HG02840 (cell line): Measurements from ENCODE around the gene FAM180A.

Experiments used
- ATAC-seq: cut with Tn5 transposase; IDR thresholded peaks from one replicate; pipeline ENCODE4 v1.9.1; 2021; ENCODE audit warnings: mild to moderate bottlenecking, moderate library complexity, moderate number of reproducible peaks; ENCODE audit not compliant: unreplicated experiment, low FRiP score

FAM180A gene

DNA sequence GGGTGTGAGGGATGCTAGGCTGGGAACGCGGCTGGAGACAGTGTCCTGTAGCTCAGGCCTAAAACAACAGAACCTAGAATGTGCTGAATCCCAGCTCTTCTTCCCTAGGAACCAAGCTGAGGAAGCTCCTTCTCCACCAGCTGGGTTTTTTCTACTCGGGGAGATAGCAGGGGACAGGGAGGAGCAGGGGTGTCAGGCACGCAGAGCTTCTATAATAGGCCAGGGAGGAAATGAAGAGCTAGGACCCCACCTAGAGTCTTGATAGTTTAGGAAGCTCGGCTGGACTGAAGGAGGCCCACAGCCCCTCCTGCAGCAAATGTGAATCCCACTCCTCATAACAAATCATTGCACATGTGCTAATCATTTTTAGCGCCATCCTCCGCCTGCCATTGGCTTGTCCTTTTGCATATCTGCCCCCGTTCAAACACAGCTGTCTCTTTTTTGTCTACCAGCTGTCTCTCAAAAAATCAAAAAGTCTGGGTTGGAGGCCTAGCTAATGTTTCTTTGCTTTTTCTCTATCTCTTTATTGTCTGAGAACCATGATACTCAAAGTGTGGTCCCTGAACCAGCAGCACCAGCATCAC, 24.1 kb upstream of the FAM180A start:
- ATAC-seq: no peak

DNA sequence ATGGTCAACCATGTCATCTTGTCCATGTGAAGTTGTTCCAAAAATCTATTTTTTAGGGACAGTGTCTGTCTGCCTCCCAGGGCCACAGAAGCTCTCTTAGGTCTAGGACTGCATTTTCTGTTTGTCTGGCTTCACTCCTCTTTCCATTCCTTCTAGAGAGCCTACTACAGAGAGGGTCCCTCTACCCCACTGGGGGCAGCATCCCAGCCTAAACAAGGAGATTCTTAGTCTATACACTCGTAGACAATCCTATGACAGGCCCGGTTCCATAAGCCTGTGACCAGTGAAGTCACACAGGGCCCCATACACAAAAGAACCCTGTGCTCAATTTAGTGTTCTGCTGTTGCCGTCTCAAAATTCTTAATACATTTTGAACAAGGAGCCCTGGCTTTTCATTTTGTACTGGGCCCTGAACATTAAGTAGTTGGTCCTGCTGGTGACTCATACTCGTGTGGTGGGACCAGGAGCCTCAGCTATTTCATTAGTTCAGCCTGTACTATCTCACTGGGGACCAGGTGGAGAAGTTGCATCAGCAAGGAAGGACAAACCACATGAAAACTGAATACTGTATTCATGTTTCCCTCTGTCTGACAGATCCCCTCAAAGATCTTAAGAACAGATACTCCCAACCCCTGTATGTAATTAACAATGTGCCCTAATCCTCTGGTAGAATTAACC, 23.5 kb upstream of the FAM180A start:
- ATAC-seq: no peak

DNA sequence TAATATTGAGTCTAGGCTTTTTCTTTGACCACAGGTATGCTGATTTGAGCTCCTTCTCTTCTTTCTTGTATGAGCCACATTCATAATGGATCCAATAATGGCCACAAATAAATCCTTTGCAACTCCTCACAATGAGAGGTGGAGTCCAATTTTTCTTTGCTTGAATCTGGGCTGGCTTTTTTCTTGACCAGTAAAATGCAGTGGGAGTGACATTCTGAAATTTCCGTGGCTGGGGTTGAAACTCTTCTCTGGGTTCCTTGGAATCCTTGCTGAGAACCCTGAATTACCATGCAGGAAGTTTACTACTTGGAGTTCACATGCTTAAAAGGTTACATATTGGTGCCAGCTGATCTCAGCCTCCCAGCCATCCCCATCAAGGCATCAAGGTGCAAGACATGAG, 22.4 kb upstream of the FAM180A start:
- ATAC-seq: no peak

DNA sequence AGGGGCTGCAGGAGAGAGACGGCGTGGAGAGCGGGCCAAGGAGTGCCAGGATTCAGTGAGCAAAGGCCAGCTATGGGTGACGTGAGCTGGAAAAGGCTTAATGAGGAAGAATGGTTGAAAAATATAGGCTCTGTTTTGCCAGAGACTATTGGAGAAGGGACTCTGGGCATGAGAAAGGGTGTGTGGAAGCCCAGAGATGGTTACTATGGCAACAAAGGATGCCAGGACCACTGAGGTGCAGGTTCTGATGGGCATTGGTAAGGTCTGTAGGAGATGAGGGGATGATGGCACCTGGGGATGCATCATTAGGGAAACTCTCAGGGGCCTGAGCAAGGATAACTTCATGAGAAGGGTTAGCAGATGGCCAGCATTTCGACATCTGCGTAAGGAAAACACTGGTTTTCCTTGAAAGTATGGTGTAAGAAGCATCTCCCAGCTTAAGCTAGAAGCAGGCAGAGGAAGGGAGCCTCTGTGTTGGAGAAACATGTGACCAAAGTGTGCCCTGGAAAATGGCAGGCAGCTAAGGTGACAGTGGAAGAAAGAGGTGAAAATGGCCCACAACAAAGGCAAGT, 21.6 kb upstream of the FAM180A start:
- ATAC-seq: no peak

DNA sequence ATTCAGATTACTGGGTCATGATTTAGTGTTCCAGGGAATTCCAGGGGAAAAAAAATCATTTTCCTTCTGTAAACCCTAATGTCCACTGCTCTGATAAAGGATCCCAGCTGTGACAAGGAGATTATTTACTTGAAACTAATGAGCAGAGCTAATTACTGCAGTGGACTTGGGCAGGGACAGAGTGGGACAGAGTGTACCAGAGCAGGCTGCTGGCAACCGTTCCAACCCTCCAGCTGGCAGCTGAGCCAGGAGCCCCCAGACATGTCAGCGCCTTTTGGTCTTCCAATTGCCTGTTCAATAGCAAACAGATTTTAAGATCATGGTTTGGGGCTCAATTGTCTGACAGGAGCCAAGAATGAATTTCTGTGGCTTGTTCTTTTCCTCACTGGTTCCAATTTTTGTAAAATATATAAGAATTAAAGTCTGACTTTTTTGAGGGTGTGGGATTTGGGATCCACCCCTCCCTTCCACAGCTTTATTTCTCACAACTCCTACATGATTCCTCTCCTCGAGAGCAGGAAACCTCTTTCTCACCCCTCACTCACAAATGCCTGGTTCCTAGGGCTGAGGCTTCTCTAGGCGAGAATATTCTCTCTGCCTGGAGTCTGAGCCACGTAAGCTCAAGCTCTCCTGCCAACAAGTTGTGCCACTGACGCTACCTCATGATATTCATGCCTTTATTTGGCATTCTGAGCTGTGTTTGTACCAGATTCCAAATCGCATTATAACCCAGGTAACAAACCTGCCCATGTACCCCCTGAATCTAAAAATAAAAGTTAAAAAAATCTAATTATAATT, 20.6 kb upstream of the FAM180A start:
- no peak for ATAC-seq

DNA sequence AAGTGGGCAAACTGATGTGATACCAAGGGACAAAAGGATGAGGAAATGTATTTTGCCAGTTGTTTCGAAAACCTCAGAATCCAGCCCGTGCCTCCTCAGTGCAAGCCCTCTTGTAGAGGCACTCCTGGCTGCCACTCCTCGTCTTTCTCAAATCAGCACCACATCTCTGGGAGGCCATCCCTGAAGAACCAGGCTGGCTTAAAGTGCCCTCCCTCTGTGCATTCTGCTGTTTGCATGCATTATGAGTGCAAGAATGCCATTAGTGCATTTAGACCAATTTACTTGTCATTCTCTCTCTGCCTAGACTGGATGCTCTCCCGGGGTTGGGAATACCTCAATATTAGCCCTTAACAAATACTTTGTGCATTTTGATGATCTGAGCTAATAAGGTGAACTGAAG, 19.9 kb upstream of the FAM180A start:
- ATAC-seq: no peak

DNA sequence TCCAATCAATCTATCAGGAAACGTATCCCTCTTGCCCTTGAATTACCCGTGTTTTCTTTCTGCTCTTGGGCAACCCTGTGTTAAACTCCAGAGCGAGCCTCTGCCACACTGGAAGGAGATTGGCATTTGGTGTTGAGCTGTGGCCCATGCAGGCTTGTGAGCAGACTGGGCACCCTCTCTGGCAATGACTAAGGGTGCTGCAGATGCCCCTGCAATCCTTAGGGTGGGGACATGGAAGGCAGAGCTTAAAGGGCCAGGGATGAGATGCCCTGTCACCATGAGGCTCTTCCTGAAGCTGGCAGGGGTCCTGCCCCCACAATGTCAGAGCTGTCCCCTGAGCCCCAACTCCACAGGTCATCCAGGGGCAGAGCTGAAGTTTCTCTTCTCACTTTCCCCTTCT, 19.5 kb upstream of the FAM180A start:
- ATAC-seq: no peak

DNA sequence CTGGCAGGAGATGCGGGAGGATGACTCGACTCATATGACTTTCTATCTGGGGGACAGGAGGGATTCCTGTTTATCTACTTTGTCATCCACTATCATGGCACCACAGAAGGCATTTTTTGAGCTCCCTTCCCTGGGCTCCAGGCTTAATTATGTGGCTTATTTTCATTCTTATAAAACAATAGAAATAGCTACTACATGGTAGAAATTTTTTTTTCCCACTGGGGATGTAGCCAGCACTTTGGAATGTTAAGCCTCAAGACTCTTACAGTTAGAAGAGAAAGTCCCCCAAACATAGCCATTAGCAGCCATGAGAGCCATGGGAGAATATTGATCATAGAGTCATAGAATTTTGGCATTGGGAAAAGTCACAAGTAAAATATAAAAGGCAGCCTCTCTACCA, 14.6 kb upstream of the FAM180A start:
- ATAC-seq: no peak

DNA sequence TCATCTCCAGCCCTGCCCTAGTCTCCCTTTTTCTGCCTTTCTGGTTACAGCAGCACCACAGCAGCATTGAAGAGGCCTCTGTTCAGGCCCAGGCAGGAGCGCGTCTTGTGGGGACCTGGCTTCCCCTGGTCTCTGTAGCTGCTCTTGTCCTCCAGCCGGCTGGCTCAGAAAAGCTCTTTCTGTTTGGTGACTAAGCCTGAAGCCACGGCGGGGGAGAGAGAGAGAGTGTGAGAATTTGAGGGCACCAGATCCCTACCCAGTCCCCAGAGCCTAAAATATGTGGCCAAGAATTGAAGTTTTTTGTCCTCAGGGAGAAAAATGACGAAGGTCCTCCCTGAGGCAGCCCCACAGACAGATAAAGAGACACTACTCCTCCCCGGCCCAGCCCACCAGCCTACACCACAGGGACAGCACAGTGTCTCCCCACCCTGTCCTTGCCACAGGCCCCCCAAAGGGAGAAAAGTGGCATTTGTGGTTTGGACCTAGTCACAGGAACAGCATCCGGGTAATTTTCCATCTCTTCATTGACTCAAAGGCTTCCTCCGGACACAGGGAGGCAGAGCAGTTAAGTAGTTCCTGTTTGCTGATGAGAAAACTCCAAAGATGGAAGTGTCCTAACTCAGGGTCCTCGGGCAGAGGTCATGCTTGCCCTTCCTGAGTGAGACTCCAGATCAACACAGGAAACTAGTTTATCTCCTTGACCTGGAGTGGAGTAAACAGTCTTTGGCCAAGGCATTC, 13.3 kb upstream of the FAM180A start:
- ATAC-seq: no peak

DNA sequence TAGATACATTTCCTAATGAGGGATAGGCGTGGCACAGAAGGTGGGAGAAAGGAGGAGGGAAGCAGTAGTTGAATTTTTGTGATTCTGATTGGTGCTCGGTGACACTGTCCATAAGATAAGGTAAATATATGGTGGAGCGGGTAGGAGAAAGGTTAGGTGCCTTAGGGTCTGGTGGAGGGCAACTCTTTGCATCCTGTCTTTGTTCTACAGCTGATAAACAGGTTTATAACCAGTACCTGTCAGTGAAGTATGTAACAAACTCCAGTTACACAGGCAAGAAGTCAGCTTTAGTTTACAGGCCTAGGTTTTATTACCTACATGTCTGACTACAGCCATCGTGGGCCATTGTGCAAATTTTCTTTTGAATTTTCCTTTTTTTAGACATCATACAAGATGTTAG, 10.9 kb upstream of the FAM180A start:
- ATAC-seq: no peak

DNA sequence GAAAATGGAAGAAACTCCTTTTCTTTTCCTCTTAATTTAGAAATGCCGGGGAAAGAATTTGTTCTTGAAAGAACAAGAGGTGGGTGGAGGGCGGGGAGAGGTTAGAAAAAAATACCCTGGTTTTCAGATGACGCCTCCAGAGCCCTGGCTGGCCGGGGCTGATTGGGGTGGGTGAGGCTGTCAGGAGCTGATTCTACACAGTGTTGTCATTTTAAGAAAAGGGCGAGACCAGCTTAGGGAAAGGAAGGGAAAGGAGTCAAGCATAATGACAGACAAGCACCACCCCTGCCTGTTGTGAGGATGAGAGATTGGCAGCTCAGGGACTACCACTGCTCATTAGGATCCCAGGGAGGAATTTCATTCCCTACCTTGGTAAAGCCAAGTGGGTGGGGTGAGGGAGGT, 9.9 kb upstream of the FAM180A start:
- no peak for ATAC-seq

DNA sequence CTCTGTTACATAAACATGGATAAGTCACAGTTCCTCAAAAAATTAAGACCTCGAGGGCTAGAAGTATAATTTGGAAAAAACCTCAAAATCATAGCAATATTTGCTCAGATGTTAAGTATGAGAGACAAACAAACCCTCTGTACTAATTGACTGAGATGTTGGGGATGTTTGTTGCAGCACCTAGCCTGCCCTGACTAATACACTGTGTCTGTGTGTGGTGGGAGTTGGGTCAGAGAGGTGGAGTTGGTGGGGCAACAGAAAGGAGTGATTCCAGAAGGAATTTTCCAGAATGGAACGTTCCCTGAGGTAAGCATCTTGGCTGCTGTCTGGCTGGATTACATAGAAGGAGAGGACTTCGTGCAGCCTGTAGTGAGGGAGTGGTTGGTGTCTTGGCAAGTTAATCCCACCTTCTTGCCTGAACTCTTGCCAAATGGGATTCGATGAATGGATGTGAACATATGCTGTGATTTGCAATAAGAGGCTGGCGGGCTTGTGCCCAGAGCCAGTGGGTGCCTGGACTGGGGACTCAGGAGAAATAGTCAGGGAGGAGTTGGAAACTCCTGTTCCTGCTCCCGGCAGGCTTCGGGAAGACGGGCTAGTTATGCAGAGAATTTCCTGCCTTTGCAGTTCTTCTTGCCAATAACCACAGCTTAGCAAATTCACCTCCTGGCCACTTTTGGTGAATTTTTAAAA, 9.3 kb upstream of the FAM180A start:
- no peak for ATAC-seq

DNA sequence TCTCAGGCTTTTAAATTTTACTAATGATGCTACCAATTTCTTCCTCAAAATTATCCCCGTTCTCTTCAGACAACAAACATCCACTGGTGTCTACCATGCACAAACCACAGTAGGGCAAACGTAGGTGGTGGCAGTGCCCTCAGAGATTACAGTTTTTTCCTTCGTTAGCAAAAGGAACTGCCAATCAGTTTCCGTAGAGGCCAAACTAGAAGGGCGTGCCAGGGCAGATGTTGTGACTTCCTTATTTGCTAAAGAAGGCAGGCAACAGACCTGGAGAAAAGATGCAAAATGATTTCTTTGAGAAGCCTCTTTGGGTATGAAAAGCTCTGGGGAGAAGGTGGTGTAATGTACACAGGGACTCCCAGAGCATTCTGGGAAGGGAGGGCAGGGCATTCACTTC, 7.6 kb upstream of the FAM180A start:
- no peak for ATAC-seq

DNA sequence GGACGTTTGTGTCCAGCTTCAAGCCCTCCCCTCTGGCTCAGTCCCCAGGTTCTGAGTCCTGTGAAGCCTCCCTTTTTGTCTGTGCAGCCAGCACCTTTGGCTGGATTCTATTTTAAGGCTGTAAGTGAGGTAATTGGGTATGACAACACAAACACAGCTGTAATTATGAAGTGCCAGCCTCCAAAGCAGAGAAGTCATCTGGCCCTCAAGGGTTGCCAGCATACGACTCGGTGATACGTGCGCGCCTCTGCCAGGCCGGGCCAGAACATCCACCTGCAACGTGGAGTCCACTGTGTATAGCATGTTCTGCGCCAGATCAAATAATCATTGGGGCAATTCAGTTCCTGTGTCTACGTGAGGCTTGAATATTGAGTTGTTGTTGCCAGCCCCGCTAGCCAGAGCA, 6.7 kb upstream of the FAM180A start:
- no peak for ATAC-seq

DNA sequence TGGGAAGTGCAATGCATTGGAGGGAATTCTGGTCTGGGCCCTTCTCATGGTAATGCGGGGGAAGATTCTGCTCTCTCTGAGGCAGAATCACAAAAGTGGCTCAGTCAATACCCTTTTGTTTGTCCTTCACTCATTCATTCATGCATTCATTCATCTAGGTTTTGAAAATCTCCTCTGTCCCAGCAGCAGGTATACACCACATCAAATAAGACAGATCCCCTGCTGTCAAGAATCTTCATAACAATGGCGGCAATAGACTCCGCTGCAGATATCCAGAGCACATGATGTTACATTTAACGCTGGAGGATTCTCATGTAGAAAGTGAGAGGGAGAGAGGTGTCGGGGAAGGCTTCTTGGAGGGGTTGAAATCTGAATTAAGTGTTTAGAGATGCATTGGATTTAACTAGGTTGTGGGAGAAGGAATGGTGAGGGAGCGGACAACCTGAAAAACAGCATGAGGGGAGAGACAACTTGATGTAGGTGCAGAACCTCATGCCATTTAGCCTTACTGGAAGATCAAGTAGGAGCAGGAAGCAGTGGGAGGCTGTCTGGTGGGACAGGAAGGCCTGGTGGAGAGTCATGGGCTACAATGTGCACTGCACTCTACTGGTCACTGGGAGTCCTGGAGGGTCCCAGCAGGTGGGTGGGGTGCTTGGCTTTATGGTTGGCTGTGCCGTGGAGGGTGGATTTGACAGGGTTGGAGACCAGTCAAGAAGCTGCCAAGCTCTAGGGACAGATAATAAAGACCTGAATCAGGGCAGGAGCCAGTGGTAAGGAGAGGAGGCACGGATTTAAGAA, 5.2 kb upstream of the FAM180A start:
- no peak for ATAC-seq

DNA sequence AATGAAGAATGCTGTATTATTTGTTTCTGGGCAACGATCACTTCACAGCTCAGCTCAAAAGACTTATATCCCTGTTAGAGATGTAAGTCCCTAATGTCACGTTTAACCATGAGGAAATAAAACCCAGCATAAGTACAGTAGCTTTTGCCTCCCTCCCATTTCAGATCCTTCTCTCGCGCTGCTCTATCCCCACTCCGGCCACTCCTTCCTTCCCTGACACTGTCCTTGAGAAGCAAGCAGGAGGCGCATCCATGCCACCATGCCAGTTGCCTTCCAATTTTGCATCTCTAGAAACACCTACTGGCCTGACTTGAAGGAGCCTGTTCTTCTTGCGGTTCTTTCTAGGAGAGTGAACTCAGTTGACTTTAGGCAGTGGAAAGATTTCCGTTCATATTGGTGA, 1.2 kb downstream of the FAM180A start:
- no peak for ATAC-seq

DNA sequence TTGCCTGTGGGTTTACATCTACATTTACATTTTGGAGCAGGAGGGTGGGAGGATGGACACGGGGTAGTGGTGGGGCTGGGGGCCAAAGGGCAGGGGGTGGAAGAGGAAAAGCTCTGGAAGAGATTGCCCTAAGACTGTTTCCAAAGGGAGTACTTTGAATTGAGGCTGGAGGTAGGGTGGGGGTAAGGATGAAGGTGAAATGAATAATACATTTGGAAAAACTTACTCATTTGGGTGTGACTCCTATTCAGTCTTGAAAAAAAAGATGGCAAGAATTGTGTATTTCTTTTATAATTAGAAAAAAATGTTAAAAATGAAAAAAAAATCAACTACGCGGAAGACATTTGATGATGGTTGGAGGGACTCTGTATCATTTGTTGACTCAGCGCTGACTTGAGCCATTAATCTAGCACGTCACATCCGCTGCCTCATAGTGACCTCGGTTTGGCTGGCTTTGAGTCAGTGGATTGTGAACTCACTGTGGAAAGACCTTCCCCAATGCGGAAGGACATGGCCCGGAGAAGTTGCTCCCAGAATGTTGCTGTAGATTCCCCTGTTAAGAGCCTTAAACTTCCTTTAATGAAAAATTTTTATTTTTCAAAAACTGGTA, 2.8 kb downstream of the FAM180A start:
- ATAC-seq: no peak

DNA sequence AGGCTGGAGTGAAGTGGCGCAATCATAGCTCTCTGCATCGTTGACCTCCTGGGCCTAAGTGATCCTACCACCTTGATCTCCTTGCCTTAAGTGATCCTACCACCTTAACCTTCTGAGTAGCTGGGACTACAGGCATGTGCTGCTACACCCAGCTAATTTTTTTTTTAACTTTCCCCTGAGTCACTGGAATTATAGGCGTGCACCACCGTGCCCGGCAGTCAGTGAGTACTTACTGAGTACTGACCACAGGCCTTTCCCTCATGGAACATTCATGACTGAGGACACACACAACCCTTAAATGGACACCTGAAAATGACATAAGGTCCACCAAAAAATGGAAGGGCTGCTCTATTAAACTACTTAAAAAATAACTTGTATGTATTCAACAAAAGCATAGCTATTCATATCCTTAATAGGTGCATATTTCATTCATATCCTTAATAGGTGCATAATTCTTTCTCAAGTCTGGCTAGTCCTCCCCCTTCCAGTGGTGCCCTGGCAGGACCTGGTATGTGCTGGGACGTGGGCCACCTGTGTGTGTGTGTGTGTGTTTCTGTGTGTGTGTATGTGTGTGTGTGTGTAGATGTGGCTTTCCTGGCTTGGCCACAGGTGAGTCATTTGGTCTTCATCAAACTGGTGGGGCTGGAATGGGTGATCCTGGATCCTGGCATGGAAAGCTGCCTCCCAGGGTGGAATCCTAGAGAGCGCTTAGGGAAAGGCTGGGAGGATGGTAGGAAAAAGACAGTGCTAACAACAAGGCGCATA, 3.5 kb downstream of the FAM180A start:
- ATAC-seq: no peak
